Pancreas (tissue), 10 donors: Measurements from ENCODE around the gene SSX2IP. TPM values are rescaled to one million over a fixed set of nuclear protein-coding genes. Genes with fewer than 3 reads are reported as not detected.

Experiments
- ATAC-seq, 4 donors: fragments of 200-7000 bp; cut with Tn5 transposase; one replicate each; pipeline versions ENCODE4 v1.8.0 to v1.9.1; 2020; ENCODE audit warnings: mild to moderate bottlenecking in 4 of 4, moderate library complexity in 4 of 4
- DNase-seq, 6 donors: peaks; one replicate each; pipeline ENCODE4 v3.0.0-alpha.2; 2020
- FAIRE-seq: peaks from 2 replicates; lab custom pipeline; 2012; peaks lifted over from hg19 to GRCh38; lab: Jason Lieb, UNC
- H3K27ac ChIP-seq, 4 donors: fragments of 200-600 bp; sonication (generic); 1 replicate in 3 of 4; 2 replicates in 1 of 4; pipeline versions ENCODE4 v1.5.0 to v1.8.0; 2020
- H3K27me3 ChIP-seq, 4 donors: fragments of 200-600 bp; one replicate each; pipeline ENCODE4 v1.8.0; 2021
- H3K36me3 ChIP-seq, 3 donors: fragments of 200-600 bp; sonication (generic) in 1 of 3; one replicate each; pipeline versions ENCODE4 v1.5.0 to v1.8.0; 2020 to 2021
- H3K4me1 ChIP-seq, 3 donors: fragments of 200-600 bp; one replicate each; pipeline ENCODE4 v1.8.0; 2021
- H3K4me3 ChIP-seq, 4 donors: fragments of 200-600 bp; sonication (generic) in 2 of 4; one replicate each; pipeline versions ENCODE4 v1.5.0 to v1.8.0; 2020 to 2021
- H3K9me3 ChIP-seq, 4 donors: fragments of 200-600 bp; one replicate each; pipeline ENCODE4 v1.8.0; 2021
- CTCF ChIP-seq, 4 donors: fragments of 200-600 bp; sonication (generic) in 3 of 4; IDR thresholded peaks; one replicate each; pipeline versions ENCODE4 v1.5.0 to v1.8.0; 2021; ENCODE audit warnings: antibody characterized with exemption in 4 of 4
- WGBS, 2 donors: extraction: QIAGEN DNeasy Blood & Tissue Kit; methylation state at CpG; one replicate each; pipeline ENCODE4 v1.1.7; 2013; 5-methylcytosine and 5-hydroxymethylcytosine counted together
- intact Hi-C, 3 donors: fragments of 100-400 bp; cut with DNase I; formaldehyde crosslinking; loops; one replicate each; pipeline versions ENCODE4 v1.11.1 to v1.14.2; 2022
- polyA plus RNA-seq, 2 donors: library from polyadenylated mRNA; stranded (reverse); fragments of 200-250 nt; gene quantifications; one replicate each; pipeline ENCODE4 v1.2.3, GENCODE V29; 2013
- total RNA-seq, 6 donors: library from RNA; stranded (reverse); fragmentation: NEBNext Ultra II Directional in 4 of 6; extraction: Animal tissue kit (Norgen Biotek cat#: 25700) in 4 of 6; gene quantifications; one replicate each; pipeline versions ENCODE4 v1.2.1 to v1.2.4, GENCODE V29; 2021 to 2023
- donor health status: healthy with polysubstance abuse.
- donor health status: DM: no; HTN: no; CAD: no; lungs with moderate emphysema.
- donor health status: DM: no; HTN: no; CAD: no.
- donor health status: control.
- donor health status: control.
- donor health status: Bipolar disorder and iron deficiency.
- donor health status: DM: yes; HTN: yes; CAD: no.
- donor health status: DM: no; HTN: no; CAD: no.
- donor health status: DM: no; HTN: no; CAD: no.
- donor health status: DM: yes; HTN: yes; CAD: no.

SSX2IP gene
- total and polyA plus RNA-seq, 8 donors, result 1.9 to 10.2 (median 5.3) TPM

- intact Hi-C loops, result no loop called here
- Histone ChIP-seq H3K4me3 (no peak overlapping the region), H3K9me3 (no peaks in the 10 kb centered on the region), H3K4me1 (no peaks in the 10 kb centered on the region), H3K27me3 (no peaks in the 10 kb centered on the region), H3K36me3 (no peaks in the 10 kb centered on the region), H3K27ac (no peak overlapping the region)
- no peak for TF ChIP-seq CTCF (IDR thresholded peaks at IDR 0.05)
- DNase-seq (no peak), FAIRE-seq (no peak), ATAC-seq (peak in 1 of 4 donors; percentile 42)
- 97 to 100% methylated on average over 1 of the region's 1 CpG for WGBS, 2 donors
Observed at GRCh38 chr1:84668185-84668584, 22.1 kb downstream of the SSX2IP start.

GRCh38 chr1:84665703-84666317 lies 24.5 kb downstream of the SSX2IP start:
- no peak for ATAC-seq

GRCh38 chr1:84653130-84653677 lies 37.1 kb downstream of the SSX2IP start:
- 86 to 89% methylated on average over 2 of the region's 2 CpGs for WGBS, 2 donors
- no peak overlapping the region for H3K4me3 ChIP-seq
- no peak for DNase-seq
- no peak for ATAC-seq
- no peak for FAIRE-seq
- intact Hi-C loops, result no loop called here
- no peak overlapping the region for H3K27ac ChIP-seq
- no peak for TF ChIP-seq CTCF (IDR thresholded peaks at IDR 0.05)
- no peaks in the 10 kb centered on the region for H3K4me1 ChIP-seq
- H3K27me3 ChIP-seq, result no peaks in the 10 kb centered on the region
- no peaks in the 10 kb centered on the region for H3K9me3 ChIP-seq
- peaks cover 0 to 6% (median 0%) of the 10 kb centered on the region in 3 donors for H3K36me3 ChIP-seq

More at GRCh38 chr1:84665703-84666317, 24.5 kb downstream of the SSX2IP start:
- no peaks in the 10 kb centered on the region for H3K36me3 ChIP-seq
- DNase-seq (no peak), FAIRE-seq (no peak)
- intact Hi-C loops, result no loop called here
- no peaks in the 10 kb centered on the region for H3K4me1 ChIP-seq
- H3K27ac ChIP-seq, result no peak overlapping the region
- no peak overlapping the region for H3K4me3 ChIP-seq
- H3K9me3 ChIP-seq, result no peaks in the 10 kb centered on the region
- 91 to 93% methylated on average over 3 of the region's 3 CpGs for WGBS, 2 donors
- no peaks in the 10 kb centered on the region for H3K27me3 ChIP-seq
- no peak for TF ChIP-seq CTCF (IDR thresholded peaks at IDR 0.05)

GRCh38 chr1:84644472-84644871 lies 45.8 kb downstream of the SSX2IP start:
- Histone ChIP-seq H3K4me3 (no peak overlapping the region), H3K4me1 (peaks cover 0 to 4% (median 0%) of the 10 kb centered on the region in 3 donors), H3K27ac (no peak overlapping the region), H3K27me3 (no peaks in the 10 kb centered on the region), H3K36me3 (no peaks in the 10 kb centered on the region), H3K9me3 (no peaks in the 10 kb centered on the region)
- DNase-seq (no peak), FAIRE-seq (no peak), ATAC-seq (no peak)
- intact Hi-C loops, result no loop called here
- TF ChIP-seq CTCF (IDR thresholded peaks at IDR 0.05), result no peak
- 95% methylated on average over 2 of the region's 2 CpGs for WGBS, 2 donors

GRCh38 chr1:84643183-84643582 lies 47.1 kb downstream of the SSX2IP start:
- no peak overlapping the region for H3K27ac ChIP-seq
- intact Hi-C loops, result no loop called here
- WGBS, 2 donors, result 70 to 78% methylated on average over 6 of the region's 6 CpGs
- no peak for TF ChIP-seq CTCF (IDR thresholded peaks at IDR 0.05)
- no peaks in the 10 kb centered on the region for H3K27me3 ChIP-seq
- H3K9me3 ChIP-seq, result no peaks in the 10 kb centered on the region
- ATAC-seq (no peak), FAIRE-seq (no peak), DNase-seq (no peak)
- H3K4me1 ChIP-seq, result peaks cover 0 to 4% (median 0%) of the 10 kb centered on the region in 3 donors
- H3K36me3 ChIP-seq, result no peaks in the 10 kb centered on the region
- no peak overlapping the region for H3K4me3 ChIP-seq
